Cardiac muscle cell (in vitro differentiated cells and primary cell): ENCODE measurements around the gene FAM167B. TPM values are rescaled to one million over a fixed set of nuclear protein-coding genes. Genes with fewer than 3 reads are reported as not detected.
A peak's percentile ranks its signal among the peaks of the same experiment; 100 is the strongest.
"Not testable (repeated sequence)": the region's sequence is repeated elsewhere in the genome, so short reads cannot be mapped to it uniquely, and the experiment has no call there.

ENCODE experiments used
- DNase-seq, 2 donors: peaks; one replicate each; pipeline versions ENCODE4 v3.0.0 to v3.0.0-alpha.2; 2010 to 2017; ENCODE audit warnings: low read depth in 1 of 2, low spot score in 1 of 2
- H3K27ac ChIP-seq: fragments of 200-600 bp; sonication (generic); 2 replicates; pipeline ENCODE4 v1.5.1; 2016
- H3K27me3 ChIP-seq: fragments of 200-600 bp; sonication (generic); 2 replicates; pipeline ENCODE4 v1.6.0; 2016; ENCODE audit warnings: control low read depth
- H3K36me3 ChIP-seq: fragments of 200-600 bp; sonication (generic); 2 replicates; pipeline ENCODE4 v1.5.1; 2016; ENCODE audit warnings: control low read depth
- H3K4me1 ChIP-seq: fragments of 200-600 bp; sonication (generic); 2 replicates; pipeline ENCODE4 v1.8.1; 2017; ENCODE audit warnings: low read depth, mild to moderate bottlenecking, mixed run types
- H3K4me3 ChIP-seq: fragments of 200-600 bp; sonication (generic); 2 replicates; pipeline ENCODE4 v1.5.1; 2016; ENCODE audit warnings: mild to moderate bottlenecking
- H3K9me3 ChIP-seq: fragments of 200-600 bp; sonication (generic); 2 replicates; pipeline ENCODE4 v1.5.1; 2017; ENCODE audit warnings: low read depth, mild to moderate bottlenecking, control low read depth
- CTCF ChIP-seq: IDR thresholded peaks from 2 replicates; pipeline ENCODE4 v1.5.1; 2012; ENCODE audit warnings: low read depth, mild to moderate bottlenecking, low read length
- polyA plus RNA-seq: library from polyadenylated mRNA; unstranded; fragments of >200 nt; fragmentation: Nextera tagmentation; extraction: Ambion mirVana; gene quantifications from 2 replicates; pipeline ENCODE4 v1.2.1, GENCODE V29; 2016
- total RNA-seq: library from RNA; depleted of rRNA; stranded (reverse); fragments of >200 nt; gene quantifications from 2 replicates; pipeline ENCODE4 v1.2.3, GENCODE V29; 2016

Gene FAM167B
- total and polyA plus RNA-seq, 2 experiments from 2014 or later = 1.2 to 2.1 TPM

- TF ChIP-seq CTCF = no peak
- Histone ChIP-seq H3K36me3 (no peaks in the 10 kb centered on the region), H3K9me3 (no peaks in the 10 kb centered on the region), H3K4me1 (peaks cover 6% of the 10 kb centered on the region), H3K27ac (no peak overlapping the region), H3K4me3 (no peak overlapping the region), H3K27me3 (no peaks in the 10 kb centered on the region)
- no peak for DNase-seq
Observed at GRCh38 chr1:32273391-32274208, 26.6 kb downstream of the FAM167B start.

DNA sequence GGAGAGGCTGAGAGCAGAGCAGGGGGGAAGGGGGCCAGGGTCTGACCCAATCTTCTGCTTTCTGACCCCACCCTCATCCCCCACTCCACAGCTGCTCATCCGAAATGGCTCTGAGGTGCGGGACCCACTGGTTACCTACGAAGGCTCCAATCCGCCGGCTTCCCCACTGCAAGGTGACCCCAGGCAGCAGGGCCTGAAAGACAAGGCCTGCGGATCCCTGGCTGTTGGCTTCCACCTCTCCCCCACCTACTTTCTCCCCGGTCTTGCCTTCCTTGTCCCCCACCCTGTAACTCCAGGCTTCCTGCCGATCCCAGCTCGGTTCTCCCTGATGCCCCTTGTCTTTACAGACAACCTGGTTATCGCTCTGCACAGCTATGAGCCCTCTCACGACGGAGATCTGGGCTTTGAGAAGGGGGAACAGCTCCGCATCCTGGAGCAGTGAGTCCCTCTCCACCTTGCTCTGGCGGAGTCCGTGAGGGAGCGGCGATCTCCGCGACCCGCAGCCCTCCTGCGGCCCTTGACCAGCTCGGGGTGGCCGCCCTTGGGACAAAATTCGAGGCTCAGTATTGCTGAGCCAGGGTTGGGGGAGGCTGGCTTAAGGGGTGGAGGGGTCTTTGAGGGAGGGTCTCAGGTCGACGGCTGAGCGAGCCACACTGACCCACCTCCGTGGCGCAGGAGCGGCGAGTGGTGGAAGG is 27.8 kb downstream of the FAM167B start:
- no peak for DNase-seq
- no peak for TF ChIP-seq CTCF
- Histone ChIP-seq H3K36me3 (no peaks in the 10 kb centered on the region), H3K27me3 (no peaks in the 10 kb centered on the region), H3K9me3 (no peaks in the 10 kb centered on the region), H3K27ac (no peak overlapping the region), H3K4me3 (no peak overlapping the region), H3K4me1 (peaks cover 6% of the 10 kb centered on the region)

- H3K4me3 ChIP-seq = no peak overlapping the region
- no peaks in the 10 kb centered on the region for H3K27me3 ChIP-seq
- no peak overlapping the region for H3K27ac ChIP-seq
- H3K9me3 ChIP-seq = no peaks in the 10 kb centered on the region
- DNase-seq = peak in 1 of 2 donors; percentile 47
- peaks cover 6% of the 10 kb centered on the region for H3K4me1 ChIP-seq
- no peaks in the 10 kb centered on the region for H3K36me3 ChIP-seq
- TF ChIP-seq CTCF = no peak
Observed at GRCh38 chr1:32275424-32275823, 28.4 kb downstream of the FAM167B start.

DNA sequence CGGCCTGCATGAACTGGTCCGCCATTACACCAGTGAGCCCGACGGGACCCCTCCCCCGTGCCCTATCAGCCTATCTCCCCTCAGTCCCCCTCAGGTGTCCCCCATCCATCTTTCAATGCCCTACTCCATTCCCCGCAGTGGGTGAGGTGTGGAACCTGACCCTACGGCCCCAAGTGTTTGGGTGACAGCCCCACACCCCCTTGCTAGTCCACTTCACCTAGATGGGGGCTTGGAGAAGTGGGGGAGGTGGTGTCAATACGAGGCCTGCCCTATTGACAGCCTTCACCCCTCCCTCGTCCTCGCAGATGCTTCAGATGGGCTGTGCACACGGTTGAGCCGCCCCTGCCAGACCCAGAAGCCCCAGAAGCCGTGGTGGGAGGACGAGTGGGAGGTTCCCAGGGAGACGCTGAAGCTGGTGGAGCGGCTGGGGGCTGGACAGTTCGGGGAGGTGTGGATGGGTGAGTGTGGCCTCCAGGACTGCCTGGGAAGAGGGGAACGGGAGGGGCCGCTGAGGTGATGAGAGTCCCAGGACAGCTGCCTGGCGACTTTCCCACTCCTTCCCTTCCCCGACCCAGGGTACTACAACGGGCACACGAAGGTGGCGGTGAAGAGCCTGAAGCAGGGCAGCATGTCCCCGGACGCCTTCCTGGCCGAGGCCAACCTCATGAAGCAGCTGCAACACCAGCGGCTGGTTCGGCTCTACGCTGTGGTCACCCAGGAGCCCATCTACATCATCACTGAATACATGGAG is 29.2 kb downstream of the FAM167B start:
- peaks cover 6% of the 10 kb centered on the region for H3K4me1 ChIP-seq
- H3K27me3 ChIP-seq = no peaks in the 10 kb centered on the region
- no peaks in the 10 kb centered on the region for H3K9me3 ChIP-seq
- H3K4me3 ChIP-seq = no peak overlapping the region
- no peak for TF ChIP-seq CTCF
- H3K36me3 ChIP-seq = no peaks in the 10 kb centered on the region
- DNase-seq = no peak
- H3K27ac ChIP-seq = no peak overlapping the region

GRCh38 chr1:32284777-32285176 is 37.8 kb downstream of the FAM167B start:
- H3K4me3 ChIP-seq, DNase-seq, H3K27ac ChIP-seq, H3K27me3 ChIP-seq, H3K4me1 ChIP-seq, H3K9me3 ChIP-seq, H3K36me3 ChIP-seq: not testable (repeated sequence)
